Fibroblast of the conjunctiva (primary cell): ENCODE data around the gene VSTM2B.

Source experiments
- DNase-seq: peaks from one replicate; pipeline ENCODE4 v3.0.0-alpha.2; 2010; ENCODE audit warnings: low read depth

The VSTM2B gene

DNA sequence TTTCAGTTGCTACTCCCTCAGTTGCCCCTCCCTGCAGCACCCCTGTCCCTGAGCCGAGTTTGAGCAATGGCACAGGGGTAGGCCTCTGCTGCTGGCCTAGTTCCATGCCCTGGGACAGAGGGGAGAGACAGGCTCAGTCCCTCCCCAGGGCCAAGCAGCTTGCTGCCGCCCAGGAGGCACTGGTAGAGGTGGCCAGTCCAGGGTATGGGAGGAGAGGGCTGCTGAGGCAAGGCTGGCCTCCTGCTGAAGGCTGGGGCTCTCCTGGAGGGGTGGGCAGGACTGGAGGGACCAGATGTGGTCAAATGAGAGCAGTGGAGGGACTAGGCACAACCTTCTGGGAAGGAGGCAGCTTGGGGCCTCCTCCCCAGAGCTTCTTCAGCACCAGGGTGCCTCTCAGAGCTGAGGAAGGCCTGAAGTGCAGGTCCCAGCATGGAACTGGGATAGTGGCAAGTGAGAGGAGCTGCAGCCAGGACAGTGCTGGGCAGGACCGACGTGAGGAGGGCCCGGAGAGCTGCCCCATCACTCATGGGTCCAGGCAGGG lies 29.8 kb upstream of the VSTM2B start:
- no peak for DNase-seq

DNA sequence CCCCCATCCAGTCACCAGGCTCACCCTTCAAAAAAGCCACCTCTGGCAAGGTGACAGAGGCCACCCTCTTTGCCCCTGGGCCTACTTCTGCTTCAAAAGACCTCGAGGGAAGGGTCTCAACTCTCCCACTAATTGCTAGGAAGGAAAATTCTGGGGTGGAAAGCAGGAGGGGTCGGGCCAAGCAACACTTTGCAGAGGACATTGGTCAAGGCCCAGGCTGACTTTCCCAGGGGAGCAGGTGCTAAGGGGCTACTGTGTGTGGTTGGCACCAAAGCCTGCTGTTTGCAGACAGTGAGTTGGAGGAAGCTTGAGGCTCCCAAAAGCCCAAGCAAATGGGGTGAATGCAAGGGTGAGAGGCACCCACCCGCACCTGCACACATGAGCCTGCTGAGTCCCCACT lies 28.6 kb upstream of the VSTM2B start:
- DNase-seq: no peak

DNA sequence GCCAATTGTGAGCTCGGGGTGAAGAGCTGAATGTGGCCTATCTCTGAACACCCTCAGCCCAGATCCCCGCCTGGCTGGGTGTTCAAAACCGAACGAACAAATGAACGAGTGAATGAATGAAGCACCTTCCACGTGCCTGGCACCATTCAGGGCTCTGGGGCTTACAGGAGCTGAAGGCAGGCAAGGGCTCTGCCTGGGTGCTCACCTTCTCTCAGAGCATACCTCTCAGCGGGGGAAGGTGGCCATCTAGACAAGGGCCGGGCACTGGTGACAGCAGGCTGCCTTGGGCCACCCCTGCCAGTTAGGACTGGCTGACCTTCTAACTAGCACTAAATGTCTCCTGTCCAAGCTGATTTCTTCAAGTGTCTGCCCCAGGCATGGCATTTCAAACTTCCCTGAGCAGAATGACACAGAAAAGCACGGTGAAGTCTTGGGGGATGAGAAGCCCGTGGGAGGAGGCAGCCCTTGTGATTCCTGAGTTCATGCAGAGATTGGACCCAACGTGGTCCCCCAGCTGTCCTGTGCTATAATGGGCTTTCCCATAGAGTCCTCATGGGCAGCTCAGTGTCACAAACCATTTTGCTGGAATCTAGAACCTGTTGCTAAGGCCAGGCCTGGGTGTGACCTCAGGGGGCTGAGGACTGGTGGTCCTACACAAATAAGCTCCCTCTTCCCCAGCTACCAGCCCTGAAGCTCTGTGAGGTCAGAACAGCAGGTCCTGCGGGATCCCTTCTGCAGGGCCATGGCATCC lies 27.9 kb upstream of the VSTM2B start:
- no peak for DNase-seq

DNA sequence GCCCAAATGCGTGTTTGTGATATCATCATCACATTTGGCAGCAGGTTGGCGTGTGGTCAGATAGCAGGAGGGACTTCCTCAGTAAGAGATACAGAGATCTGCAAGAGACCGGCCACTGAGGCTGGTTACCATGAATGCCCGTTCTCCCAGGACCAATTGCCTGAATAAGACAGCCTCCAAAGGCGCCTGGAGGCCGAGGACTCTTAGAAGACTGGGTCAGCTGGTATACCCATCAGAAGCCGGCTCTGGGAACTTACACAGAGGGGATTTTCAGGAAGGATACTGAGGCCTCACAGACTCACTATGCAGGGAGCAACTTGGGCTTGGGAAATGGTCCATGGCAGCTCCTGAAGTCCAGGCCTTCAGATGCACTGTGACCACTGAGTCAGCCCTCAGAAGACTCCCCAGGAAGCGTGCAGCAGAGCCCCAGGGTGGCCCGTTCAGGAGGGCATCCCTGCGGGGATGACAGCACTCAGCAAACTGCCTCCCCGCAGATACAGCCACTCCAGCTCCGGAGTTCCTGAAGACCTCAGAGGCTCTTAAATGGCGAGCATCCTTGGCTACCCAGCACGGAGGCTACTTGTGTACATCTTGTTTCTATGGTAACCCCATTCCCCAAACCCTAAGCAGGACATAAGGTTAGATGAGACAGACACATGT lies 26.4 kb upstream of the VSTM2B start:
- no peak for DNase-seq

DNA sequence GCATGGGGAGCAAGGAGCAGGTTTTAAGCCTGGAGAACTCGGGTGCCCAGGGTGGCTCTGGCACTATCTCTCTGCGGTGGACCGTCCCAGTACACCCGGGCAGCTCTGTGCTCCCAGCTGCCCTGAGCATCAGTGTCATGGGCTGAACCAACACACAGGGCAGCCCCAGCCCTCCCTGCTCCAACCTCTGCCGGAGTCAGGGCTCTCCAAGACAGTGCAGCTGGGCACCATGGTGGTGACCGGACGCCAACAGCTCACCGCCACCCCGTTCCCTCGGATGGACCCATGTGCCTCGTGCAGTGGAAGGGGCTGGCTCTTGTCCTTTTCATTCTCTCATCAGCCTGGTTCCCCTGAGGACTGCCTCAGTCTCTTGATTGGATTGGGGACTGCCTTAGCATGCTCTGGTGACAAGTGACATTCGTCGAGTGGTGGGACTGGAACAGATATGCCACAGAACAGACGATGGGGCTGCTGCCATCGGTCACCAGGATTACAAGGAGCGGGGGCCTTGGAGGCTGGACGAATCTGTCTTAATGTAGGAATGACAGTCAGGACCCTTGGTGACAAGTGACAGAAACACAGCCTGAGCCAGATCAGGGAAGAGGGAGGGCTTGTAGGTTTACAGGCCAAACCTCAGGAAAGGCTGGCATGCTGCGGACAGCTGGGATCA lies 25.7 kb upstream of the VSTM2B start:
- no peak for DNase-seq

DNA sequence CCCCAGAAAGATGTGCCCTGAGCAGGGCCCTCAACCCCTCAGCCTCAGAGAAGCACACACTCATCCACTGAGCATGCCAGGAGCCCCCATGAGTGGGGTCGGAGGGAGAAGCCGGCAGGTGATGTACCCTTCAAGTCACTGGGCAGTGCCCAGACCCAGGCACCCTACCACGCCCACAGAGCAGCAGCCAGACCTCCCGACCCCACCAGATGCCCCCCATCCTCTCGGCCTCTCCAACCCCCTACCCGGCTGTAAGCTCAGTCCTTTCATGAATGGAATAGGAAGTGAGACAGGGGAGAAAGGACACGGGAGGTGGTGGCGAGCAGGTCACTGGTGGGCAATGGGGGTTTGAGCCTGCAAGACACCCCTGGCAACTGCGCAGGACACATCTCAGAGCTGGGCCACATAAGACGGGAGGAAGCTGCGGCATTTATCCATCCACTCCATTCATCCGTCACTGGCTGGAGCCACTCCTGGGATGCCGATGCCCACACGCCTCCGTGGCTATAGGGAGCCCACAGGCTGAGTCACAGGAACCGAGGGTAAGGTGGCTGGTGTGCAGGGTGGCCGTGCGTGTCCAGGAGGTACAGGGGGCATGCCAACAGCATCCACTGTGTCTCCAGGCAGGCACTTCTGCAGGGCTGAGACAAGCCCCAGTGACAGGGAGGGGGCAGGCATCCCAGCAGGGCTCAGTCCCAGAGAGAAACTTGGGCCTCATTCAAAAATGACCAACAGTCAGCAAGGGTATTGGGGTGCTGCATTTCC lies 23.8 kb upstream of the VSTM2B start:
- no peak for DNase-seq

DNA sequence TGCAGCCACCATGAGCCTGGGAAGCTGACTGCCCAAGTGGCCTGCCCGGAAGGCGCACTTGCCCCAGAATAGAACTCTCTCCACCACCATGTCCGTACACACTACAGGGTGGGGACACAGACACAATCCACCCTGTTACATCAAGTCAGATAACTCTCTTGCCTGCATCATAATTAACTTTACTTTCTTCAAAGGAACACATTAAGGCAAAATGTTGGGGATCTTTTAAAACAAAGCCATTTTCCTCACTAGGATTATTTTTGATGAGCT lies 23.3 kb upstream of the VSTM2B start:
- DNase-seq: no peak

DNA sequence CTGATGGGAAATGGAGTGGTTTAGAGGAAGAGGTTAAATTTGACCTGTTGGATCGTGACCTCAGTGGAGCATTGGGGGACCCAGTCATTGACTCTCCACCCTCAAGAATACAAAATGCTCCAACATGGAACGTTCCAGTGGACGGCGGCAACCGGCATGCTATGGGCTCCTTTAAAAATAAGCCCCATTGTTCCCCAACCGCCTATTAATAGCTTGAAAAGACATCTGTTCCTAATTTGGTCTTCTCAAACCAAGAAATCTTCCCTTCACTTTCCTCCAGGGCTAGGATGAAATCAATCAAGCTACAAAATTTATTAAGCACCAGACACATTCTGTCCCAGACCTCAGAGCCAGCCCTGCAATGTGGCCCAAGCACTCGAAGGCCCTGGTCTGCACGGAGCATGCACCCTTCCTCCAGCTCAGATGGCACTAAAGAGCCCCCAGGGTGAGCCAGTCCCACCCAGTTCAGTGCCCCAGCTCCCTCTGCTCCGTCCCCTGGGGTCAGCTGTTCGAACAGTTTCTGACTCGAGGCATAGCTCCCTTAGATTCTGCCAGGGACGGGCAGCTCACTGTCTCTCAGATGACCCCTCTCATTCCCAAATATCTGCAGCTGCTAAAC lies 22.5 kb upstream of the VSTM2B start:
- no peak for DNase-seq

DNA sequence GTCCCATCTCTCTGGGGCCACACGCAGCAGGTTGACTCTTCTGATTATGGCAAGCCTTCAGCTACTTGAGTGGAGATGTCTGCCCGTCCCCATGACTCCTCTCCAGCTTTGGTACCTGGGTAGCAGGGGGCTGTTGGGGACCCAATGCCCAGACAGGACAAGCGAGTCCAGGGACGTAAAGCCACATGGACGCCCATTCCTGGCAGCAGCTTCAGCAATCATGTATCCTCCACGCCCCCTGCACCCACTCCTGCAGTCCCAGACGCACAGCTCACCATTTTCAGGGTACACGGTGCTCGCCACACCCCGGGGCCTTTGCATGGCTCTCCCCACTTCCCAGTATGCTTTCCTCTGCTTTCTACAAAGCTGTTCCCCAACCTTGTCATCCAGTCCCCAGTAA lies 22.0 kb upstream of the VSTM2B start:
- no peak for DNase-seq

DNA sequence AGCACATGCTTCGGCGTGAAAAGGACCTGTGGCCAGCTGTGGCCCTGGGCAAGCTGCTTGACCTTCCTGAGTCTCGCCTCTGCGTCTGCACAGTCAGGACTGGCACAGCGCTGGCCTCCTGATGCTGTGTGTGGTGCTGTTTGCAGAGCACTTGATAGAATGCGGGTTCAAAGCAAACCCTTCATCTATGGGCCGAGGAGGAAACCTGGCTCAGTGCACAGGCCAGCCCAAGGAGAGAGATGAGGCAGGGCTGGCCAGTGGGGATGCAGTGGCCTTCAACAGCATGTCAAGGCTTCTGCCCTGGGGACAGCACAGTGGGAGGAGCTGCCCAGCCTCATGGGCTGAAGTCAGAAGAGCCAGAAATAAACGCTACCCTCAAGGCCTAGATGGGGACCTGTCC lies 21.3 kb upstream of the VSTM2B start:
- no peak for DNase-seq

DNA sequence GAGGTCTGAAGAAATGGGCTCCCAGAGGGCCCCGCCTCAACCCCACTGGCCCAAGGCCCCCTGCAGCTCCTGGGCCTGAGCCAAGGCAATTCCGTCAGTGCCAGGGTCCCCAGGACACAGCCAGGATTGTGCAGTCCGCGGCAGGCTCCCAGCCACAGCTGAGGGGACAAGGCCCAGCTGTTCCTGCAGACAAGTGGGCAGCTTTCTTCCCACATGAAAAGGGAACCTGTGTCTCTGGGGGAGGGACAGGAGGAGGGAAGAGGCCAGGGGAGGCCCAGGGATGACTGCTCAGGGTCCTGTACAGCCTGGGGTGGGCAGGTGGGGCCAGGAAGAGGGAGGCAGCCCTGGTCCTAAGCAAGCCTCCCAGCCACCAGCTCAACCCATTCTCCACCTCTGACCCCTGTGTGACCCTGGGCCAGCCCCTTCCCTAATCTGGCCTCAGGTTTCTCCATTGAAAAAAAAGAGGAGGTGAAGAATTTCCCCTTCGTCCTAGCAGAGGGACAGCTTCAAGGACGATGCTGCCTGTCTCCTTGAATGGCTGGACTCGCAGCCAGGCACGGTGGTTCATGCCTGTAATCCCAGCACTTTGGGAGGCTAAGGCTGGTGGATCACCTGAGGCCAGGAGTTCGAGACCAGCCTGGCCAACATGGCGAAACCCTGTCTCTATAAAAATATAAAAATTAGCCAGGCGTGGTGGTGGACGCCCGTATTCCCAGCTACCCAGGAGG lies 20.5 kb upstream of the VSTM2B start:
- no peak for DNase-seq

DNA sequence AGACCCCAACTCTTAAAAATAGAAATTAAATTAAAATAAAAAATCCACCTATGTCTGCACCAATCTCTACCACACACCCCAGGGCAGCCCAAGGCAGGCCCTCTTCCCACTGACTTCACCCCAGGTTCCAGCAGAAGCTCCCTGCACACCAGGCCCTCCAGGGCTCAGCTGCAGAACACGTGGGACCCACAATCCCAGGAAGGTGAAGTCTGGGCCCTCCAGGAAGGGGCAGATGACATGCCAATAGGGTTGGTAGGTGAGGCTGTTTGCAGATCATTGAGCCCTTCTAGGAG lies 19.2 kb upstream of the VSTM2B start:
- no peak for DNase-seq

DNA sequence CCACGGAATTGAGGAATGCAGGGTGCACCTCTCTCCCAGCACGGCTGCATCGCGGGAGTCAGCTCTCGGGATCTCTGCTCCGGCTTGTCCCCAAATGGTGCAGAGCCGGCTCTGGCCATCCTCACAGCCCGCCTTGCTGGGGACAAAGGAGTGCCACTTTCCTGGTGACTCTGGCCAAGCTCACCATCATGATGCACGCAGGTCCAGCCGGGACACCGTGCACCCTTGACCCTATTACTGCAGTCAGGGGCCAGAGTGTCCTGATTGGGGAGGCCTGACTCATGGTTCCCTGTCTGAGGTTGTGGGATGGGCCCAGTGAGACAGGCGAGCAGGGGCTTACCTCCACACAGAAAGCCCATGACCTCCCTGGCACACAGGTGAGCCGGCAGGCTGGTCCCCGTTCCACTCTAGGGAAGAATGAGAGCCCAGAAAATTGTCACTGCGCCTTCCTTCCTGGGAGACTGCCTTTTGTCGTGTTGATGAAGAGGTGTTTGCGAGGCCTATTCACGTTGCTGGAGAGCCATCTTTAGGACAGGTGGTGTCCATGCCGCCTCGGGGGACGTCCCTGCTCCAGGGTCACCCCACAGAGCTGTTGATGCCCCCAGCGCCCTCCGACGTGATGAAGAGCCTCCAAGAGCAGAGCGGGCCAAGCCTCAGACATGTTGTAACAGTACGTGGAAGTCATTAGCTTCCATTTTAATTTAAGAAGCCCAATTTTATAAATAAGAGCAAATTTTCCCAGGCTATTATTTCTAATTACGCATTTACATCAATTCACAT lies 18.5 kb upstream of the VSTM2B start:
- no peak for DNase-seq

DNA sequence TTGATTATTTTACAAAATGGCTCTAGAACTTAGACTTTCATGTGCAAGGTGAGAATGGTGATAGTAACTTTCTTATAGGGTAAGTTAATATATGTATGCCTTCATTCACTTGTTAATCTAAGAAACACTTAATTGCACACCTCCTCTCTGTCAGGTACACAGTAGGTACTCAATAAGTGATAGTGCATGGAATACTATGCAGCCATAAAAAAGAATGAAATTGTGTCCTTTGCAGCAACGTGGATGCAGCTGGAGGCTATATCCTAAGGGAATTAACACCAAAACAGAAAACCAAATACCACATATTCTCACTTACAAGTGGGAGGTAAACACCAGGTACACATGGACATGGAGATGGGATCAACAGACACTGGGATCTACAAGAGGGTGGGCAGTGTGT lies 17.6 kb upstream of the VSTM2B start:
- DNase-seq: no peak

DNA sequence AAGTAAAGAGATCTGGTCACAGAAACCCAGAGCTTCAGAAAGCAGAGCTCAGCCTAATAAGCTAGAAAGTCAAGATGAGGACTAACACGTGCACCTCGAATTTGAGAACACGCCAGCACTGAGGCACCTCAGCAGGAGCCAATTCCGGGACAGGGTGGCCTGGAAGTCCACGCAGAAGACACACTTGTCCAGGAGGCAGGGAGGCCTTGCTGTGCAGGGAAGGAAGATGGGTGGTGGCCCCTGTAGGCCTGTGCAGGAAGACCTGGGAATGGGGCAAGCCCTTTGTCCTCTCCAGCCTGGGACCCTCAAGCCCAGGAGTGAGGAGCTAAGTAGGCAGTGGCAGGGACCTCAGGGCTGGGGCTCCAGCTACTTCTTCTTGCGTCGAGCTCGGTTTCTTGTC lies 16.3 kb upstream of the VSTM2B start:
- no peak for DNase-seq

DNA sequence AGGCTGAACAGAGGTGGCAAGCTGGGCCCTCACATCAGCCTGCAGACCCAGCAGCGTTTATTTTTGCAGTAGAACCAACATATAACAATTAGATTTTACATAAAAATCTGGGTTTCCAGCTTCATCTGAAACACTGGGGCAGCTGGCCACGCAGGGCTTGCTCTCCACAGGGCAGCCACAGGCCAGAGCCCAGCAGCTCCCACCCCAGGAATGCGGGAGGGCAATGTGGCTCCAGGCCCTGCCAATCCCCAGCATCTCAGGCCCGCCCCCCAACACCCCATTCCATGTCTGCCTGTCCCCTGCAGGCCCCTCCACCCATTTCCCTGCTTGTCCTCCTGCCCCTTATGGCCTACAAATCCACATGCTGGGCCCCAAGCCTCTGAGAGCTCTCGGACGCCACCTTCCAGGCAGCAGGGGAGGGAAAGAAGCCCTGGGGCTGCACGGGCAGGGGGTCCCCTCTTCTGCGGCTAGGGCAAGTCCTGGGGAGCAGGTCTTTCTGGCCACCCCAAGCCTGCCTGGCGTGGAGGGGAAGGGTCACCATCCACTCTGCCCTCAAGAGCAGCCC lies 15.0 kb upstream of the VSTM2B start:
- no peak for DNase-seq

DNA sequence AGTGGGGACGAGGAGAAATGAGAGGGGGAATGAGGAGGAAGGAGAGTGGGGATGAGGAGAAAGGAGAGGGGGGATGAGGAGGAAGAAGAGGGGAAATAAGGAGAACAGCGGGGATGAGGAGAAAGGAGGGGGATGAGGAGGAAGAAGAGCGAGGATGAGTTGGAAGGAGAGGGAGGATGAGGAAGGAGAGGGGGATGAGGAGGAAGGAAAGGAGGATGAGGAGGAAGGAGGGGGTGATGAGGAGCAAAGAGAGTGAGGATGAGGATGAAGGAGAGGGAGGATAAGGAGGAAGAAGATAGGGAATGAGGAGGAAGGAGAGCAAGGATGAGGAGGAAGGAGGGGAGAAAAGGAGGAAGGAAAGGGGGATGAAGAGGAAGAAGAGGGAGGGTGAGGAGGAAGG lies 14.0 kb upstream of the VSTM2B start:
- DNase-seq: no peak

DNA sequence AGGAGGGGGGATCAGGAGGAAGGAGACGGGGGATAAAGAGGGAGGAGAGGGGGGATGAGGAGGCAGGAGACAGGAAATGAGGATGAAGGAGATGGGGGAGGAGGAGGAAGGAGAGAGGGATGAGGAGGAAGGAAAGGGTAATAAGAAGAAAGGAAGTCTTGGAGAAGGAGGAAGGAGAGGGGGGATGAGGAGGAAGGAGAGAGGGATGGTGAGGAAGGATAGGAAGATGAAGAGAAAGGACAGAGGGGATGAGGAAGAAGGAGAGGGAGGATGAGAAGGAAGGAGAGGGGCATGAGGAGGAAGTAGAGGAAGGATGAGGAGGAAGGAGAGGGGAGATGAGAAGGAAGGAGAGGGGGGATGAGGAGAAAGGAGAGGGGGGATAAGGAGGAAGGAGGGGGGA lies 13.0 kb upstream of the VSTM2B start:
- no peak for DNase-seq

DNA sequence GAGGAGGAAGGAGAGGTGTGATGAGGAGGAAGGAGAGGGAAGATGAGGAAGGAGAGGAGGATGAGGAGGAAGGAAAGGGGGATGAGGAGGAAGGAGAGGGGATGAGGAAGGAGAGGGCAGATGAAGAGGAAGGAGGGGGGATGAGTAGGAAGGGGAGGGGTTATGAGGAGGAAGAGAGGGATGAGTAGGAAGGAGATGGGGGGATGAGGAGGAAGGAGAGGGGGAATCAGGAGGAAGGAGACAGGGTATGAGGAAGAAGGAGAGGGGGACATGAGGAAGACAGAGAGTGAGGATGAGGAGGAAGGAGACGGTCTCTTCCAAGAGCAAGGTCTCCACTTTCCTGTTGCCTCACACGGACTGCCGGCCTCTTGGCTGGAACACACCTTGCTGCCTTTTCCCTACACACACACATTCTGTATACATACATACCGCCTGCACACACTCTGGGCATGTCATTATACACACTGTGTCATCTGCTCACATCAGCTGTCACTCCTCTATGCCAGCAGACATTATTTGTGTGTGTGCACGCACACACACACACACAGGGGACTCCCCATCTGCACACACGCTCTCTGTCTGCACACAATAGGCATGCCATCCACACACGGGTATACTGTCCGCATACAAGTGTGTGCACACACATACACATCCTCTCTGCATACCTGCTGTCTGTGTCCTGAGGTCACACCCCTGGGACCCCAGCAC lies 11.1 kb upstream of the VSTM2B start:
- DNase-seq: no peak

DNA sequence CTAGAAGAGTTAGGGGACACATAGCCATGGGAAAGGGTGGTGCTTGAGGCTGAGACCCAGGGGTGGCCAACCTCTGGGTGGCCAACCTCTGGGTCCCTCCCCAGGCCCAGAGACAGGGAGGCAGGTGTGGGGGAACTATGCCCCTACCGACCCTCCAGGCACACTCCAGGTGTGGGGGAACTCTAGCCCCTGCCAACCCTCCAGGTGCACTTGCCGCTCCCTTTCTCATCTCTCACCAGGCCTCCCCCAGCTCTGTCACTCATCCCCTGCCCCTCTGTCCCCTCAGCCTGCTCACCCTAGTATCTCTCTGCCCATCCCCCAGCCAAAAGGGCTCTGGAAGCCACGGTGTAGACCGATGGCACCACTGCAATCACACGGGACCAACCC lies 10.6 kb upstream of the VSTM2B start:
- DNase-seq: no peak
